ENCODE data around the gene NCKAP5.

NCKAP5 gene

DNA sequence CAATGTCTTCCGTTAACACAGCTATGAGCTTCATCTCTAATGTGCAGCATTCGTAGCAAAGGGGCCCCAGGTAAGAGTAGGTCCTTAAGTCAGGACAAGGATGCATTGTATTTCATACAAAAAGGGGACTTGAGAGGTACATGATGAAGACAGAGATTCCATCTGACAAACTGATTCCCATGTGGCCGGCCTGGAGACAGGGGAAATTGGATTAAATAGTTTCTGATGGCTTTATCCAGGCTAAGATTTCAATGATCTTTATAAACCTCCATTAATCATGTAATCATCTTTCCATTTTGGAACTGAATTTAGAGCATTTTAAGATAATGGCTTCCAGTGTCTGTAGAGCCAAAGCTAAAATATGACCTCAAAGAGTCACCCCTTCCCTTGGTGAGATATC lies 111.3 kb downstream of the NCKAP5 start:
- DNase-seq = no peak

DNA sequence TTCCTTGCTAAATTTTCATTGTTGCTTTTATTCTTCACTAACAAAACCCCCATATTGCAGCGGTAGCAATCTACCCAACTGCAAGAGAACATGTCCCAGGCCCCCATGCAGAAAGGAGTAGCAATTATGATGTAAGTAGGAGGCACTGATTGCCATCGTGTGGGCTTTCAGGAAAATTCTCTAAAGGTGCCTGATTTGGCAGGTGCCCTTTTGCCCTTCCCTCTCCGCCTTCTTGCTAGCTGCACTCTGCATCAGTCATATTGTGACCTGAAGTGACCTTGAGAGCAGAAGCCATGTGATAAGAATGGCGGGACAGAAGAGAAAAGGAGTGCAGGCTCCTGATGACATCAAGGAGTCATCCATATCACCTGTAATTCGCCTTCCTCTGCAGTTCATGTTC lies 112.1 kb downstream of the NCKAP5 start:
- no peak for DNase-seq

DNA sequence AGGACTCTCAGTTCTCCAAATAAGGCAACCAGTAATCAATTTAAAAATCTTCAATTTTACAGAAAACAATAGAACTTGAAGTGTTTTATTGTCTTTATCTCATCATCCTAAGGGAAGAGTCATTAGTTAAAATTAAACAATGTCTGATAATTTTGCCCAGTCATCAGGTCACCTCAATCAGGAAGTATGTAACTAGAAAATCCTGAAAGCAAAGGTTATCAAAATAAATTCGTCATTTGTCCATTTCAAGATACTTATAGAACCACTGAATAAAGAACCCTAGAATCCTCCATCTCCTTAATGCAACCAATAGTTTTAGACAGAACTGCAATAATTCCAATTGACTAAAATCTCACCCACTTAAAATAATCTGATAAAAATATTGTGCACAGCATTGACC lies 115.2 kb downstream of the NCKAP5 start:
- DNase-seq = no peak

DNA sequence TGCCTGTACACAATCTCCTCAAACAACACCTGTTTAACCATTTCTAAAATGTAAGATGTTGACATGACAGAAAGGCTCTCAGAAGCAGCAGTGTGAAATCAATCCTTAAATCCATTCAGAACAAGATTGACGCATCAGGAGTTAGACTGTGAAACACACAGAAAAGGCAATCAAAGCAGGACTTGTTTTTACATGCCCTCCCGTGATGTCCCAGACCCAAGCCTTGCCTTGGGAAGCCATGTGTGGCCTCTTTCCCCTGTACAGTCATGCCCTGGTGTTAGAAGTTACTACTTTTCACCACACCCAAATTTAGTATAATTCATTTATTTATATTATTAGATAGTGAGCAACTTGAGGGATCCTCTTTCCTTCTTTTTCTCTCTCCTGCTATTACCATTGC lies 115.7 kb downstream of the NCKAP5 start:
- DNase-seq = no peak

DNA sequence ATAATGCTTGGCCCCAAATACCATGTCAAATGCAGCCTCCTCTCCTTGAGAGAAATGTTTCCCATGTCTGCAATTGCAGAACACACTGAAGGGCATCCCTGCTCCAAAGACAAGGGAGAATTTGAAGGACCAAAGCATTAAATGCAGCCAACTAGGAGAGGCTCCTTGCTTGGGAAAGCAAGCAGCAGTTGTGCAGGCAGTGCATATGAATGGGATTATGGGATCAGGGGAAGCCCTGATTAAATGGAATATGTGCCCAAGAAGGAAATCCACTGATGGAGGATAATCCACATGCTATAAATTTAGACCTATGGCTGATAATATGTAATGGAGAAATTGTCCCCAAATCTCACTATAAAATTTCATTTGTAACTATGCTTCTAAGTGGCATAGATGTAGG lies 116.1 kb downstream of the NCKAP5 start:
- no peak for DNase-seq

DNA sequence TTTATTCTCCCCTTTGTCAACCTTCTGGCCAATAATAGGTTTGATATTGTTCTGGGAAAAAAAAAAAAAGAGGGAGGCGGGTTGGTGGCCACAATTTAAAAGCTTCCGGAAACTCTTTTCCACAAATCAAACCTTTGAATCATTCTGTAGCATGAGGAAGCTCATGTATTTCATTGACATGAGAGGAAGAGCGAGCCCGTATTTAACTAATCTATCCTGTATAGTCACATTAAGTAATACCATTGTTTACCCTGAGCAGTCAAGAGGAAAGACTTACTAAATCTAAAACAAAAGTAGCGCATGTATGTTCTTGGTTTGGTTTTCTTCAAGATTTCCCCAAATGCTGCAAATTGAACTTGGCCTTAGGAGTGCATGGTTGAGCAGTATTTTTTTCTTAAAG lies 120.1 kb downstream of the NCKAP5 start:
- no peak for DNase-seq

DNA sequence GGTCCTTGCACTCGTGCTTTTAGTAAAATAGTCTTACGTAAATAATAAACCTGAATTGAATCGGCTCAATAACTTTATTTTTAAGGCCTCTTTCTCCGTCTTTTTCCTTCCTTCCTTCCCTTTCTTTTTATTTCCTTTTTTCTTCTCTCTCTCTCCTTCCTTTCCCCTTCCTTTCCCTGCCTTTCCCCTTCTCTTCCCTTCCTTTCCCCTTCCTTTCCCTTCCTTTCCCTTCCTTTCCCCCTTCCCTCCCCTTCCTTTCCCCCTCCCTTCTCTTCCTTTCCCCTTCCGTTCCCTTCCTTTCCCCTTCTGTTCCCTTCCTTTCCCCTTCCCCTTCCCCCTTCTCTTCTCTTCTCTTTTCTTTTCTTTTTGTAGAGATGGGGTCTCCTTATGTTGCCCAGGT lies 121.0 kb downstream of the NCKAP5 start:
- no peak for DNase-seq

DNA sequence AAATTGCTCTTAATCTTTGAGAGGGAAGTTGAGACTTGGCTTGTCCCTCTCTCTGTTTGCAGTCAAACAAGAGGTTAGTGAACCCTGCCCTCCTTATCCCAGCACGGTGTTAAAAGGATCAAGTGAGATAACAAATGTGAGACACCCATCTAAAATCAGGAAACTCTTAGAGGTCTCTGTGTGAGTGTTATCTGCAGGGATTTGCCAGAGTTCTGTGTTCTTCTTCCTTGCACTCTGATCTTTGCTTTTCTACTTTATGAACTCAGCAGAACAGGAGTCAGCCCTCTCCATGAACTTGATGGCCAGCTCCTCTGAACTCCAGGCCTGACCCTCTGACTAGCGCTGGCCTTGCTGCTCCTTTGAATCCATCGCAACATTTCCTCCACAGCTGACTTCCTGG lies 123.8 kb downstream of the NCKAP5 start:
- no peak for DNase-seq

DNA sequence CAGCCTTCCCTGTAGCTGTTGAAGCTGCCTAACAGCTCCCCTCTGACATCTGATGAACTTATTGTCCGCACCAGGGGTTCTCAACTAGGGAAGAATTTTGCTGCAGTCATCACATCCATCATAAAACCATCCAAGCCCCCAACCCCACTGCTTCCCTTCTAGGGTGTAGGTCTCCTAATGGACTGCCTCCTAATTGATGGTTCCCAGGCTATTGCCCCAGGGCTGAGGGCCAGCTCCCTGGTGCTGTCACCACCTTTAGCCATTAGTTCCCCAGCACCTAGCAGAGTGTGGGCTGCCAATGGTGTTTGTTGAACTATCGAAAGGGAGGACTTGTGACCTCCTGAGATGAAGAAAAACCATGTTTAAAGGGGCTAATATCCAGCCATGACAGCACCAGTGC lies 125.9 kb downstream of the NCKAP5 start:
- no peak for DNase-seq

DNA sequence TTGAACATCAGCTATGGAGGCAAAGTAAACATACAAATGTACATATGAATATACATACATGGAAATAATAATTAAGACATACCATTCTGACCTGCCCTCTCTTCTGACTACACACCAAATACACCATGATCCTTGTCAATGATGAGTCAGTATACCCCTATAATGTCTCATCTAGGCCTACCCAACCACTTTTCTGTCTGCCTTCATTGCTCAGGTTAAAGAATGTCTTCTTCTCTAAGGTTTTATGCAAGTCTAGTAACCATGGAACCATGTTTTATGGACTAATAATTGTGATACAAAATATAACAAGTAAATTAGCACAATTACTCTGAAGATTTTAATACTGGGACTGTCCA lies 128.7 kb downstream of the NCKAP5 start:
- DNase-seq = no peak

DNA sequence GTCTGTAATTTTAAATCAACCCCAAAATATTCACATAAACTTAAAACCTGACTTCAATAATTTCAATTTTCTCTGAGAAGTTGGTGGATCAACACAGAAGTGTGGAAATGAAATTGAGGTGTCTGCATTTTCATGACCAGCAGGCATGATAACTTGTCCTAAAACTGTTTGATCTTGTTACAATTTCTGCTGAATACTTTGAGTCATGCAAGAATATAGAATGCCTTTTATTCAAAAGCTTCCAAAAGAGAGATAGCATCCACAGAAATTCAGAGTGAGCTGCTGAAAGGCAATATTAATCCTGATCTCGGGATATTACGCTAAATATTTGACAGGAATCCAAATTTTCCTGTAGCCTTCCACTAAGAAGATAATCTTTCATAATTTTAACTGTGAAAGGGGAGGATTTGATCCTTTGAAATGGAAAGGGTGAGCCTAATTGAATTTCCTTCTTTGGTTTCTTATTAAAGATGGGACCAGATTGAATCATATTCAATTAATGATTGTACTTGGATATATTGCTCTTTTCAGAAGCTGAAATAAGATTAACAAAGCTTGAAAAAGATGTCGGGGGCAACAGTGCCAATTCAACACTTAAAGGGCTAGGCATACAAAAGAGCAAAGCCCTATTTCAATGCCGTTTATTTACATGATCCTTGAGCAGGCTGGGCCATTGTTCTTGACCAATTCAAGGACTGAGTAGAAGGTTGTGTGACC lies 129.3 kb downstream of the NCKAP5 start:
- DNase-seq = no peak

DNA sequence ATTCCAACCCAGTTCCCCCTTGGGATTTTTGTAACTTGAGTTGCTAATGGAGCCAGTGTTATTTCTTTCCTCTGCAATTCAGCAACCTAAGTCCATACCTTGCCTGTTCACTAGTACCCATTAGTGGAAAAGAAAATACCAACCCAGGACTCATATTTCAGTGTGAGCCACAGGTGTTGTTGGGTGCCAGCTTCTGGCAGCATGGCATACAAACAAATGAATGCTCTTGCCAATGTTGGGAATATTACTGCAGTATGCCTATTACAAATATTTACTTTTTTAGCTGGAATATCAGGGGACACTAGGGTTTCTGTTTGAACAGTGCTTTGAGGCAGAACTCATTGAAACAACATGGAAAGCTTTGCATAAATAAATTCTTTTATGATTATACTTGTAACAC lies 130.2 kb downstream of the NCKAP5 start:
- no peak for DNase-seq

DNA sequence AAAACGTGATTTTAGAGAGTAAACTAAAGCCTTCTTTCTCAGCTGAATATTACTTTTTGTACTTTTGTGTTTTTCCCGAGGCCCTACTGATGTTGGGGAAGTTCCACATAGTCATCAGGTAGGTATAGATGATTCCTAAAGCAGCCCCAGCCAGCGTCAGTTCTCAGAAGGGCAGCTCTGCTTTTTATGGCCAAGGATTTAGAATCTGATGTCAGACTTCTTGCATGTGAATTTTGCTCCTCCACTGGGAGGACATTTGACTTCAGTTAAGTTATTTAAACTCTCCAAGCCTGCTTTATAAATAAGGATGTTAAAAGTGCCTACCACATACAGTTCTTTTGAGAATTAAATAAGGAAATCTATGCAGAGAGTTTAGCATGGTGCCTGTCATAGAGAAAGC lies 130.8 kb downstream of the NCKAP5 start:
- no peak for DNase-seq

DNA sequence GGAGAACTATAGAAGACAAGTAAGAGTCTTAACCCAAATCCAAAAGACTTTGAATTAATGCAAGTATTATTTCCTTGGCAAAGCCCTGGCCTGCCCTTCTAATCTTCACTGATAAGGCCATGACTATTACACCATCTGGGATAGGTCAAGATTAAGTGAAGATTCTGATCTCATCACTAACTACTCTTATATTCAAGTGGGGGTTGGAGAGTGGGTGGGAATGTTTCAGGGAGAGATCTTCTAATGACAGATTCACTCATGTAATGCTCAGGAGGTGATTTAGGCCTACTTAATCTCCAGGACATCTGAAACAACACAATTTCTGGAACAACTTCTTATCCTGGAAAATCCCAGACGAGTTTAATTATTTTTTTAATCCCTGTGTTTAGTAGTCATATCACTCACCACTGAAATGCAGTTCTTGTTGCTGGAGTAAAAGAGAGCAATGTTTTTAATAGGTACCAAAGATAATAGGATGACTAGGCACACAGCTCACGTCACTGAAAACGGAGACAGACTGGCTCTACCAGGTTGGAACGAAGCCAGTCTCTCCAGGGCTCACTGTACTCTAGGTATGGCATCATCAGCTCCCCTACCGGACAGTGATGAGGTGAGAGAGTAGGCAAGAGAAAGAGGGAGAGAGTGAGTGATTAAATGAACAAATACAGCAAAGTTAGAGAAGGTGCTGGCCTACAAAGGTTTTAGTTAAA lies 133.1 kb downstream of the NCKAP5 start:
- DNase-seq = peak; percentile 84

DNA sequence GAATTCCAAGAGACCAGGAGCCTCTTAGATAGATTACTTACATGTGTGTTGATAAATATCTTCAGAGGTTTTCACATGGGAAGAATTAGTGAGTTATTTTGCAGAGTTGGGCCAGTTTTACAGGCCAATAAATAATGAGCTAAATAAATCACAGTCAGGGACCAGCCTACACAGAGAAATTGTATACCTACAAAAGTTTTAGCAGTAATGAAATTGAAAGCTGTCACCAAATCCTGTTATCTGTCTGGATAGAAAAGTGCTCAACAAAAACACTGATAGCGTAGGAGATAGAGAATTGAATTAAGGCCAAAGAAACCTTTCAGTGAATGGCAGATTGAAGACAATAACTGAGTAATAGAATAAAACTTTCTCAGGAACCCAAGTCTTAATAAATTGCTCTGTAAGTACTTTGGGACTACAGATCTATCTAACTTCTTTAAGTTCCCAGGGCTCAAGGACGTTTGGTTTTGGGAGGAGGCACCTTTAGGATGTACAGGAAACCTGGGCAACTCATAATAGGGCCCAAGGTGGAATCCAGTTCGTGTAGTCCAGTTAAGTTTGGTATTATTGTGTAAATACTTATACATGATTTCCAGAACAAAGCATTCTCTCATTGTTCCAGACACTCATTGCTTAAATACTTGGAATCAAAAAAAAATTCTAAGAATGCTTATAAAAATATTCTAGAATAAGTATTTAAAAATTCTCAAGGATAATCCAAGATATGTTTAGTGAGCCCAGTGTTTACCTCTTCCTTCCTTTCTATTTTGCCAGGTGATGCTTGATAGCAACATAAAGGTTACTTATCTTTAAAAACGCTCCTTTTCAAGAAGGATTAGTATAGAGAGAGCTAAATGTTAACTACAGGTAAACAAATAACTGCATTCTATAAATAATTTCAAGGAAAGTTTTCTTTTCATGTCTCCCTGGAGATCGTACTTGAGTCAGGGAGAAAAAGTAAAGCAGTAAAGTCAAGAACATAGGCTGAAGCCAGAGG lies 134.5 kb downstream of the NCKAP5 start:
- peak; percentile 64 for DNase-seq

DNA sequence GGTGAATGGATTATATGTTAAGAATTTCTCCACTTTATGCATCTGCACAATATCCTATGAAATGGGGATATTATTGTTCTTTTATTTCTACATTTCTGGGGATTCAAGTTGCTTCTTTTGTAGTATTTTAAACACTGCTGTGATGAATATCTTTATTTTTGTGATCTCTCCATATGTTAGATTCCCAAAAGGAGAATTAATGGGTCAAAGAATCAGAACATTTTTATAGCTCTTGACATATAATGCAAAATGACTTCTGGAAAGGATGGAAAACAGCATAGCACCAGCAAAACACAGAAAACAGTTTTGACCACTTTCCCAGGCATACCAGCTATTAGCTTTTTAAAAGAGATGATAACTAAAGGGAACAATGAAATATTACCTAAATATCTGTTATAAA lies 135.5 kb downstream of the NCKAP5 start:
- DNase-seq = no peak

DNA sequence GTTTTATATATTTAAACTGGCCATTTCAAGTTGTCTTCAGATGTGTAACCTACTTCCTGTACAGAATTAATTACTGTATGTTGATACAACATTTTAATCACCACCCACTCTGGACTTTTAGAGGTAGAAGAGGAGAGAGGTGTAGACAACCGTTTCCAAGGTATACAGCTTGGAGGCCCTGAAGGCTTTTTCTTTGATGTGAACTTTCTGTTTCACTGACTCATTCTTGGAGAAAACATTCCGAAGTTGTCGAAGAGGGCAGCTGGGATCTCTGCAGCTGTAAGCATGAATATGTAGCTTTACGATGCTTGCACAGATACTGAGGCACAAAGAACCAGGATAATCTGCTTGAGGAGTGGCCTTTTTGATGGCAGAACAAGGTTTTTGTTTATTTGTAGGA lies 137.0 kb downstream of the NCKAP5 start:
- DNase-seq = no peak

DNA sequence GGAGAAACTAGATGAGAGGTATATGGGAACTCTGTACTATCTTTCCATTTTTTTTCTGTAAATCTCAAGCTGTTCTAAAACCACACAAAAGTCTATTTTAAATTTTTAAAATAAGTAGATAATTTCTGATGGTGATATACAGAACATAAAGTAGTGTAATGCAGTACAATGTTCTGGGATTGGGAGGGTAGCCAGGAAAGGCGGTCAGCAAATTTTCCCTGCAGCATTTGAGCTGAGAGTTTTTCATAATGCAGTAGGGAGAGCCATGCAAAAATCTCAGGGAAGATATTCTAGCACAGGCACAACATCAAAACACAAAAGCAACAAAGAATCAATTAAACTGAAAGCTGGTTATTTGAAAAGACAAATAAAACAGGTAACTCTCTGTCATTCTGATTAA lies 141.5 kb downstream of the NCKAP5 start:
- no peak for DNase-seq

DNA sequence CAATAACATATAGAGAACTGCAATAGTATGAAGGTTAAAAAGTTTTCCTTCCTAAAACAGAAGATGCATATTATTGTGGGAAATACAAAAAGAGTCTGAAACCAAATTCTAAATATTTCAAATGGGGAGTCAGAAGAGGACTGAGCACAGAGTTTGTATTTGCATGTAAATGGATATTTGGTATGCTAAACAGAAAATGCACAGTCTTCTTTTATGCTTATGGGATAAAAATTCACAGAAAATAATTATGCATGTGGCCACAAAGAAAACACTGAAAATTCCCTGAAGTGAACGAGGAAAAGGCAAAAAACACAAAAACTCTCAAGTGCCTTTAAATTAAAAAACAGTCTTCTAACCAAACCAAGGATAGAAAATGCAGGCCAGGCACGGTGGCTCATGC lies 142.7 kb downstream of the NCKAP5 start:
- DNase-seq = no peak

DNA sequence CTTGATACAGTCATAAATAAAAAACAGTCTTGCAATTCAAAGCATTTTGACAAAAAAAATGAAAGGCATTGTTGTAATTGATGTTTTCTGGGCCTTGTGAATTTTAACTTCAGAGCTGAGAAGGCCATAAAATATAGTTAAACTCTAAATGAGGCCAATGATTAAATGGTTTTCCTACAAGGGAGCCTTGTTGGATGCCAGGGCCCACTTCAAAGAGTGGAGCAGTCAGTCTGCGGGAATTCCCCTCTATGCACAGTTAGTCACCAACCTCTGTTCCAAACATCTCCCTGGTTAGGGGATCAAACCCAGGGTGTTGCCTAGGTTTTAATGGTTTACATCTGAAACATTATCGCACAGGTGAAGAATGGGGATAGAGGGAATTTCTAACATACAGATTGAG lies 143.4 kb downstream of the NCKAP5 start:
- DNase-seq = no peak

DNA sequence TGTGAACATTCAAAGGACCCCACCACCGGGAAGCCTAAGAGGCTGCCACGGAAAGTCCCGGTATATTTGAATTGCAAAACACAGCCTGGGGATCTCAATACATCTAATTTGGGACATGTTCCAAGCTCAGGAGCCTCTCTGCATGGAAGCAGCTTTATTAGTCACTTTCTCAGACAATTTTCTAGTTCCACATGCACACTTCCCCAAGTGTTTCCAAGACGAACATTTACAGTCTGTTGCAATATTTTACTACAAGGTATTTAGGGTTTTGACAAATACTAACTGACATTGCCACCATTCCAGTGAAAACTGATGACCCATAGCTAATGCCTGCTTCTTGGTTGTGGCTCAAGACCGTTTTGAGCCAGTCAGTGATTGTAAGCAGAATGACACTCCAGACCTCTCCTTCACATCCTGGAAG lies 145.3 kb downstream of the NCKAP5 start:
- DNase-seq = peak; percentile 54

DNA sequence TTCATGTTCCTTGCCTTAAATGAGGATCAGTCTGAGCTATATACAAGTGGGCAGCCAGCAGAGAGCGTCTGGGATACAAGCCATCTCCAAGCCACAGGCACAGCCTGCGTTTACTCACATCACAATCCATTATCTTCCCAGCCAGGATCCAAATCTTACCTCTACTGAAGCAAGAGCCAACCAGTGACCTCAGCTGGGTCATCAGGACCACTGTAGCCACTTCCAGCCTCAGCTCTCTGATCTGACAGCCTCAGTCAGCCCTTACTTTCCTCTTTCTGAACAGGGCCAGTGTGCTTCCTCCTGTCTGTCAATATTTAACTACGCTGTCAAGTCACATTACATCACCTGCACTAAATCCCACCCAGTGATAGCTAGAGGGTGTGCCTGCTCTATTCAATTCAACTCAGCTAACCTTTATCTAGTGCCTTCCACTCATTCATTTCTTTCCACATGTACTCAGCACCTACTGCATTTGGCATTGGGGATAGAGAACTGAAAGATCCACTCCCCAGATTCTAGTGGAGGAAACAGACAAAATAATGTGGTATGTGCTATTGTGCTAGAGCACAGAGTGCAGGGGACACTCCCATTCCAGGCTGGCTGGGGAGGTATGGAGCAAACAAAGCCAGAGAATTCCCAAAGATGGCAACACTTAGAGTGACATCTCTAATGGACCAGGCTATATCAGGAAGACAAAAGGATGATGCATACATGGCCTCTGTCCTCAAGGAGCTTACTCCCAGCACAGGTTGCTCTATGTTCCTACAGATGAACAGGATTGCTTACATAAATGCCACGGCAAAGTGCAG lies 146.5 kb downstream of the NCKAP5 start:
- DNase-seq = no peak

DNA sequence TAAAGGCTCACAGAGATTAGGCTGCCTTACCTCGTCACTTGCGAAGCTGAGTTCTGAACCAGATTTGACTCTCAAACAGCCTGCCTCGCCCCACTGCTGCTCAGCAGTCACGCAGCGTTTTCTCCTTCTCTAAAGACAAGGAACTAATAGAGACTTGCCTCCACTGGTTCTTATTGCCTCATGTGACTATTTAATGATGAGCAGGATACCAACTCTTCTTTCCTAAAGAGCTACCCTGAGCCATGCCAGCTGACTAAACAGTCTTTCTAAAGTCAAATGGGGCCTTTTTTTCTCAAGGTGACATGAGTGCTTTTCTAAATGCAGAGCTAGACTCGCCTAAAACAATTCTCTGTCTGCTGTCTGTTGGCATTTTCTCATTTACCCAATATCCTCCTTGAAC lies 147.5 kb downstream of the NCKAP5 start:
- DNase-seq = no peak

Data from fibroblast of skin of back (primary cell).